Stimulated activated CD8-positive, alpha-beta memory T cell treated with anti-CD3 and anti-CD28 coated beads, Interleukin-15, amount 100 ng/mL, for 1 hour (primary cell): ENCODE data around the gene ACO1.

ENCODE experiments used
- DNase-seq: peaks from one replicate; pipeline ENCODE4 v3.0.0-alpha.2; 2020; ENCODE audit warnings: low read depth

Gene ACO1

GRCh38 chr9:32497921-32498320 lies 113.5 kb downstream of the ACO1 start:
- no peak for DNase-seq

GRCh38 chr9:32500768-32501167 lies 116.3 kb downstream of the ACO1 start:
- no peak for DNase-seq

GRCh38 chr9:32501868-32502267 lies 117.4 kb downstream of the ACO1 start:
- DNase-seq, result no peak

- no peak for DNase-seq
Measured at GRCh38 chr9:32502464-32502863, 118.0 kb downstream of the ACO1 start.

- DNase-seq, result no peak
Measured at GRCh38 chr9:32503008-32503407, 118.6 kb downstream of the ACO1 start.
